HepG2 (cell line): ENCODE data around the gene RNF38. TPM values are rescaled to one million over a fixed set of nuclear protein-coding genes. Genes with fewer than 3 reads are reported as not detected.

Experiments
- ATAC-seq: fragments of 200-7000 bp; cut with Tn5 transposase; 3 replicates; pipeline ENCODE4 v1.9.1; 2020; ENCODE audit warnings: mild to moderate bottlenecking, moderate library complexity
- BruUV-seq: library from RNA; stranded (reverse); fragments of 400-500 nt; replicated peaks from 2 replicates; lab custom pipeline; 2021; lab: Mats Ljungman, UMichigan
- CTCF ChIA-PET: fragments of 300-600 bp; formaldehyde crosslinking; extraction: SDS; loops from one replicate; lab custom pipeline; 2021; ENCODE audit warnings: low total read pairs, inconsistent platforms, low intra/inter-chr PET ratio; lab: Yijun Ruan, JAX
- POLR2A ChIA-PET: fragments of 350-600 bp; sonication (Branson Sonifier 250); formaldehyde crosslinking; loops from one replicate; lab custom pipeline; 2020; ENCODE audit warnings: antibody characterized with exemption, inconsistent platforms; lab: Yijun Ruan, JAX
- DNase-seq: peaks from one replicate; pipeline ENCODE4 v3.0.0-alpha.2; 2015; ENCODE audit warnings: low spot score
- FAIRE-seq: peaks from 3 replicates; lab custom pipeline; 2011; peaks lifted over from hg19 to GRCh38; lab: Jason Lieb, UNC
- H2AFZ ChIP-seq: one replicate; pipeline ENCODE4 v1.6.1; 2011; ENCODE audit warnings: low read length, inconsistent platforms
- H3K27ac ChIP-seq: fragments of 300-600 bp; 3 replicates; pipeline ENCODE4 v1.8.0; 2011; ENCODE audit warnings: mixed run types, mild to moderate bottlenecking, mixed read lengths, low read length, inconsistent platforms; ENCODE audit not compliant: insufficient read depth; ENCODE audit errors: extremely low read length
- H3K27me3 ChIP-seq, 2 experiments: fragments of 200-600 bp in 1 of 2; 2 replicates in 1 of 2; 3 replicates in 1 of 2; pipeline versions ENCODE4 v1.6.0 to v1.8.0; 2011; ENCODE audit warnings: low read length in 2 of 2, mild to moderate bottlenecking in 2 of 2, moderate library complexity in 2 of 2, inconsistent platforms in 1 of 2; ENCODE audit not compliant: insufficient read depth in 2 of 2, control insufficient read depth in 1 of 2
- H3K36me3 ChIP-seq, 2 experiments: fragments of 200-600 bp in 1 of 2; replicated peaks in 1 of 2; 2 replicates in 1 of 2; 3 replicates in 1 of 2; pipeline versions ENCODE4 v1.5.1 to v1.8.0; 2011; ENCODE audit warnings: low read length in 2 of 2, inconsistent platforms in 1 of 2; ENCODE audit not compliant: insufficient read depth in 2 of 2, control insufficient read depth in 1 of 2
- H3K4me1 ChIP-seq: 2 replicates; pipeline ENCODE4 v1.5.1; 2012; ENCODE audit warnings: low read length, inconsistent platforms; ENCODE audit not compliant: insufficient read depth
- H3K4me2 ChIP-seq: 2 replicates; pipeline ENCODE4 v1.6.0; 2011; ENCODE audit warnings: low read depth, low read length, inconsistent platforms
- H3K4me3 ChIP-seq, 3 experiments: fragments of 200-600 bp in 1 of 3; sonication (generic), shearing (Covaris generic) in 1 of 3; replicated peaks in 1 of 3; 2 replicates each; pipeline ENCODE4 v1.5.1; 2011 to 2016; ENCODE audit warnings: low read length in 3 of 3, inconsistent platforms in 2 of 3, low read depth in 2 of 3, mild to moderate bottlenecking in 2 of 3, control low read depth in 1 of 3, mixed read lengths in 1 of 3; ENCODE audit not compliant: insufficient read depth in 1 of 3
- H3K79me2 ChIP-seq: one replicate; pipeline ENCODE4 v1.6.1; 2011; ENCODE audit warnings: low read length, inconsistent platforms; ENCODE audit not compliant: insufficient read depth
- H3K9ac ChIP-seq: 2 replicates; pipeline ENCODE4 v1.6.0; 2011; ENCODE audit warnings: mild to moderate bottlenecking, low read depth, low read length, inconsistent platforms; ENCODE audit not compliant: insufficient read depth
- H3K9me3 ChIP-seq: 2 replicates; pipeline ENCODE4 v1.5.1; 2012; ENCODE audit warnings: mild to moderate bottlenecking, low read length
- H4K20me1 ChIP-seq: 2 replicates; pipeline ENCODE4 v1.6.0; 2011; ENCODE audit warnings: inconsistent platforms, mild to moderate bottlenecking, low read length, moderate library complexity; ENCODE audit not compliant: insufficient read depth
- AFF4 ChIP-seq: sonication (generic); formaldehyde crosslinking; IDR thresholded peaks from 2 replicates; pipeline ENCODE4 v1.4.0; 2020; ENCODE audit warnings: missing genetic modification reagents
- CCDC6 ChIP-seq: sonication (generic); formaldehyde crosslinking; IDR thresholded peaks from 2 replicates; pipeline ENCODE4 v1.8.1; 2022; ENCODE audit warnings: mild to moderate bottlenecking, missing genetic modification reagents, moderate library complexity
- ELF1 ChIP-seq: sonication (generic); formaldehyde crosslinking; IDR thresholded peaks from 2 replicates; pipeline ENCODE4 v1.4.0; 2020; ENCODE audit warnings: missing genetic modification reagents
- FOXK1 ChIP-seq: sonication (generic); formaldehyde crosslinking; IDR thresholded peaks from 2 replicates; pipeline ENCODE4 v1.4.0; 2020; ENCODE audit warnings: low read depth, missing genetic modification reagents, borderline replicate concordance
- FOXK2 ChIP-seq: fragments of 450-650 bp; IDR thresholded peaks from 2 replicates; pipeline ENCODE4 v1.6.1; 2016
- GATAD1 ChIP-seq: IDR thresholded peaks from 2 replicates; pipeline ENCODE4 v1.6.1; 2016; ENCODE audit warnings: missing genetic modification reagents, missing compliant biosample characterization
- KDM5A ChIP-seq: fragments of 200-600 bp; sonication (generic); IDR thresholded peaks from 2 replicates; pipeline ENCODE4 v1.7.0; 2018; ENCODE audit warnings: antibody characterized with exemption, mild to moderate bottlenecking, low read length, borderline replicate concordance
- LCORL ChIP-seq, 2 experiments: fragments of 450-650 bp in 1 of 2; sonication (generic) in 1 of 2; formaldehyde crosslinking in 1 of 2; IDR thresholded peaks; 2 replicates each; pipeline versions ENCODE4 v1.5.0 to v1.6.1; 2017 to 2020; ENCODE audit warnings: antibody characterized with exemption in 1 of 2, missing genetic modification reagents in 1 of 2
- MAF1 ChIP-seq: sonication (generic); formaldehyde crosslinking; IDR thresholded peaks from 2 replicates; pipeline ENCODE4 v1.5.0; 2020; ENCODE audit warnings: missing genetic modification reagents, borderline replicate concordance
- MAZ ChIP-seq, 2 experiments: sonication (generic) in 1 of 2; formaldehyde crosslinking in 1 of 2; IDR thresholded peaks; 2 replicates each; pipeline versions ENCODE4 v1.5.0 to v1.6.1; 2012 to 2020; ENCODE audit warnings: low read depth in 2 of 2, mild to moderate bottlenecking in 2 of 2, borderline replicate concordance in 1 of 2, improper control_type of control experiment in 1 of 2, low read length in 1 of 2, missing genetic modification reagents in 1 of 2, moderate library complexity in 1 of 2
- MED8 ChIP-seq: sonication (generic); formaldehyde crosslinking; IDR thresholded peaks from 2 replicates; pipeline ENCODE4 v1.8.1; 2023; ENCODE audit warnings: mild to moderate bottlenecking, missing genetic modification reagents; ENCODE audit not compliant: insufficient replicate concordance
- PHF20 ChIP-seq: sonication (generic); formaldehyde crosslinking; IDR thresholded peaks from 2 replicates; pipeline ENCODE4 v1.5.0; 2020; ENCODE audit warnings: mild to moderate bottlenecking, missing genetic modification reagents
- RBM22 ChIP-seq: fragments of 200-400 bp; formaldehyde crosslinking; optimal IDR thresholded peaks from 2 replicates; pipeline ENCODE3; 2017; ENCODE audit warnings: mild to moderate bottlenecking, low read length, moderate library complexity
- THAP11 ChIP-seq: IDR thresholded peaks from 2 replicates; pipeline ENCODE4 v1.6.1; 2016; ENCODE audit warnings: missing biosample characterization, missing genetic modification reagents
- ZFP90 ChIP-seq: sonication (generic); formaldehyde crosslinking; IDR thresholded peaks from 2 replicates; pipeline ENCODE4 v1.8.0; 2022; ENCODE audit warnings: missing genetic modification reagents, mild to moderate bottlenecking, inconsistent platforms, borderline replicate concordance
- ZKSCAN5 ChIP-seq: sonication (generic); formaldehyde crosslinking; IDR thresholded peaks from 2 replicates; pipeline ENCODE4 v1.5.1; 2020; ENCODE audit warnings: mild to moderate bottlenecking, missing genetic modification reagents
- WGBS: methylation state at CpG from one replicate; pipeline ENCODE4 v1.1.6; 2017; ENCODE audit warnings: low lambda C conversion rate; 5-methylcytosine and 5-hydroxymethylcytosine counted together
- in situ Hi-C: cut with HindIII; loops from 2 replicates; pipeline ENCODE4 v1.10.0; 2017; ENCODE audit warnings: low pct_unique_long_range_greater_than_20kb; ENCODE audit not compliant: extremely low pct_ligation_motif_present
- intact Hi-C: fragments of 100-400 bp; cut with micrococcal nuclease; formaldehyde crosslinking; loops from one replicate; pipeline ENCODE4 v1.10.0; 2022; ENCODE audit not compliant: unreplicated experiment
- polyA plus RNA-seq, 8 experiments: library from polyadenylated mRNA; depleted of rRNA in 3 of 8; stranded (reverse) in 7 of 8; unstranded in 1 of 8; fragments of >200 nt; fragmentation: Illumina TruSeq in 4 of 8; extraction: Trizol in 4 of 8; gene quantifications; 2 replicates each; pipeline versions ENCODE4 v1.2.1 to v1.2.3, GENCODE V29; 2011 to 2016; ENCODE audit warnings: low read depth in 4 of 8, missing spikeins in 1 of 8, mixed read lengths in 1 of 8; ENCODE audit not compliant: insufficient read depth in 1 of 8
- total RNA-seq, 5 experiments: library from RNA; depleted of rRNA; stranded (reverse); fragments of >200 nt; fragmentation: Illumina TruSeq; extraction: Trizol; gene quantifications; 2 replicates each; pipeline ENCODE4 v1.2.3, GENCODE V29; 2016; ENCODE audit warnings: low read depth in 1 of 5
- TF ChIP-seq, protein P1 (sequence below): sonication (generic); formaldehyde crosslinking; IDR thresholded peaks from 2 replicates; pipeline ENCODE4 v1.5.0; 2020; ENCODE audit warnings: missing genetic modification reagents
- TF ChIP-seq, protein P2 (sequence below): sonication (generic); formaldehyde crosslinking; IDR thresholded peaks from 2 replicates; pipeline ENCODE4 v1.4.0; 2020; ENCODE audit warnings: missing genetic modification reagents

RNF38 gene
- total and polyA plus RNA-seq, 2 of the 13 experiments (the other 11 are each of a cell fraction or from before 2014, with no cell fraction given) = 9.1 to 32.1 TPM

DNA sequence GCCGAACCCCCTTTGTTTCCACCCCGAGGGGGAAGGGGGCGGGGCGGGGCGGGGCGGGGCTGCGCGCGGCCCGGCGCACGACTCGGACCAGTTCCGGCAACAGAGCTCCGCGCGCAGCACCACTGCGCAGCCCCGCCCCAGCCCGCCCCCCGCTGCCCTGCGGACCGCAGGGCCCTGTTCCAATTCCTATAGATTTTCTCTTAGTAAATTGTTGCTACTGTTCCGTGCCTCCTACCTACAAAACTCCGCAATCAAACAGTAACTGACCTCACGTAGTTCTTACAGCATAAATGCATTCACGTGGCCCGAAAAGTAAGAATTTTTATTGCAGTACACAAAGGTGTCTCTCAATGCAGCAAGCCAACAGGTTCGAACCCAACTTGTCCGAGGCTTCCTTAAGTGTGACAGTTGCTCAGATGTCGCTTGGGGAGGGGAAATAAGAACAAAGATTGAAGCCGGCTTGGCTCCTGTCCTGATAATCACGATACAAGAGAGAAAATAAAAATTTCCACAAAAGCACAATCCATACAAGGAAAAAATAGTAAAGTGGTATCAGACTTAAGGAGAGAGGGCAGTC lies 1.2 kb upstream of the RNF38 start:
- ATAC-seq (peak; percentile 78), DNase-seq (peak; percentile 48), FAIRE-seq (no peak)
- peak overlapping the region; percentile 84 for H3K27ac ChIP-seq
- no peaks in the 10 kb centered on the region for H3K9me3 ChIP-seq
- no peaks in the 10 kb centered on the region for H4K20me1 ChIP-seq
- peaks cover 28% of the 10 kb centered on the region for H3K4me1 ChIP-seq
- POLR2A ChIA-PET = interaction anchor here (1.0 to 2.4 kb wide), 6 partner anchors 9 to 143 kb away, joined by 4 to 11 read pairs (median 6); partner anchors contain the start of gene GNE
- H2AFZ ChIP-seq = no peak overlapping the region
- H3K79me2 ChIP-seq = peaks cover 40% of the 10 kb centered on the region
- H3K27me3 ChIP-seq = no peaks in the 10 kb centered on the region; a peak in 1 of 5 replicates
- in situ Hi-C loops (no loop called here), intact Hi-C loops (loop anchor here (10.0 kb wide), 1 partner anchor 84 kb away; no protein-coding TSS in a partner anchor)
- H3K4me3 ChIP-seq = peak overlapping the region; percentile 77 to 100 (median 85)
- WGBS = 2% methylated on average over 11 of the region's 33 CpGs
- peak overlapping the region; percentile 76 for H3K9ac ChIP-seq
- peak overlapping the region; percentile 84 for H3K4me2 ChIP-seq
- H3K36me3 ChIP-seq = peaks cover 0 to 2% of the 10 kb centered on the region in 2 experiments; a peak in 1 of 5 replicates
- BruUV-seq = no TSS peak
- CTCF ChIA-PET = no interaction called here
- TF ChIP-seq MED8 (no peak), THAP11 (CRISPR knock-in tag) (no peak), FOXK2 (peak; percentile 70; the same call in 1 of the 2 replicates), MAF1 (CRISPR knock-in tag) (0 out of 2 replicates have a peak, but pooled peaks have one; percentile 9), PHF20 (peak; percentile 5; the same call in 1 of the 2 replicates), CCDC6 (CRISPR knock-in tag) (0 out of 2 replicates have a peak, but pooled peaks have one; percentile 20), AFF4 (CRISPR knock-in tag) (no peak), KDM5A (peak; percentile 65; the same call in 1 of the 2 replicates), ELF1 (CRISPR knock-in tag) (peak; percentile 40; the same call in 1 of the 2 replicates), FOXK1 (CRISPR knock-in tag) (0 out of 2 replicates have a peak, but pooled peaks have one; percentile 85), LCORL (IDR thresholded peaks at IDR 0.05) (no peak), LCORL (CRISPR knock-in tag; IDR thresholded peaks at IDR 0.05) (0 out of 2 replicates have a peak, but pooled peaks have one; percentile 33), ZKSCAN5 (CRISPR knock-in tag) (no peak), ZFP90 (CRISPR knock-in tag) (0 out of 2 replicates have a peak, but pooled peaks have one; percentile 40), RBM22 (no peak), GATAD1 (no peak; the same call in 1 of the 2 replicates), MAZ (IDR thresholded peaks at IDR 0.05; ENCODE audit: borderline replicate concordance, low read depth, low read length) (peak; percentile 67; the same call in 1 of the 2 replicates), MAZ (CRISPR knock-in tag; IDR thresholded peaks at IDR 0.05; ENCODE audit: low read depth) (no peak; the same call in 1 of the 2 replicates)
- TF ChIP-seq, protein P1, sequence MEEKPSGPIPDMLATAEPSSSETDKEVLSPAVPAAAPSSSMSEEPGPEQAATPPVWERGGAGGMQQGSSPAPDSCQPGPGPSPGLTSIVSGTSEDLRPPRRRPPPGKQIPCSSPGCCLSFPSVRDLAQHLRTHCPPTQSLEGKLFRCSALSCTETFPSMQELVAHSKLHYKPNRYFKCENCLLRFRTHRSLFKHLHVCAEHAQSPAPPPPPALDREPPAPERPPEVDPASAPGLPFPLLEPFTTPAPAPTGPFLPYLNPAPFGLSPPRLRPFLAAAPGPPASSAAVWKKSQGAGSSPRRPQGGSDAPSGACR = peak; percentile 3; the same call in 1 of the 2 replicates
- TF ChIP-seq, protein P2, sequence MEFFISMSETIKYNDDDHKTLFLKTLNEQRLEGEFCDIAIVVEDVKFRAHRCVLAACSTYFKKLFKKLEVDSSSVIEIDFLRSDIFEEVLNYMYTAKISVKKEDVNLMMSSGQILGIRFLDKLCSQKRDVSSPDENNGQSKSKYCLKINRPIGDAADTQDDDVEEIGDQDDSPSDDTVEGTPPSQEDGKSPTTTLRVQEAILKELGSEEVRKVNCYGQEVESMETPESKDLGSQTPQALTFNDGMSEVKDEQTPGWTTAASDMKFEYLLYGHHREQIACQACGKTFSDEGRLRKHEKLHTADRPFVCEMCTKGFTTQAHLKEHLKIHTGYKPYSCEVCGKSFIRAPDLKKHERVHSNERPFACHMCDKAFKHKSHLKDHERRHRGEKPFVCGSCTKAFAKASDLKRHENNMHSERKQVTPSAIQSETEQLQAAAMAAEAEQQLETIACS (CRISPR knock-in tag) = no peak
